ENCODE data around the gene CDC14B.

Gene CDC14B

GRCh38 chr9:96480736-96481135, 138.9 kb downstream of the CDC14B start:
- no peak for DNase-seq

GRCh38 chr9:96478829-96479371, 140.7 kb downstream of the CDC14B start:
- no peak for DNase-seq

- no peak for DNase-seq
These were observed 143.1 kb downstream of the CDC14B start for GRCh38 chr9:96476591-96476990.

- DNase-seq: no peak
These were observed 143.6 kb downstream of the CDC14B start for GRCh38 chr9:96476013-96476412.

- no peak for DNase-seq
These were observed 151.9 kb downstream of the CDC14B start for GRCh38 chr9:96467784-96468183.

GRCh38 chr9:96464426-96464825, 155.2 kb downstream of the CDC14B start:
- no peak for DNase-seq

GRCh38 chr9:96462541-96462940, 157.1 kb downstream of the CDC14B start:
- DNase-seq: no peak

GRCh38 chr9:96461336-96461735, 158.3 kb downstream of the CDC14B start:
- DNase-seq: no peak

GRCh38 chr9:96460882-96461281, 158.8 kb downstream of the CDC14B start:
- no peak for DNase-seq

GRCh38 chr9:96460470-96460869, 159.2 kb downstream of the CDC14B start:
- DNase-seq: no peak

- no peak for DNase-seq
These were observed 160.2 kb downstream of the CDC14B start for GRCh38 chr9:96459268-96460007.

- DNase-seq: no peak
These were observed 161.4 kb downstream of the CDC14B start for GRCh38 chr9:96458226-96458625.

- DNase-seq: no peak
These were observed 162.4 kb downstream of the CDC14B start for GRCh38 chr9:96457266-96457665.

GRCh38 chr9:96453625-96454024, 166.0 kb downstream of the CDC14B start:
- DNase-seq: no peak

GRCh38 chr9:96450613-96451528, 168.8 kb downstream of the CDC14B start:
- peak; percentile 32 for DNase-seq

Measured in activated CD8-positive, alpha-beta memory T cell treated with anti-CD3 and anti-CD28 coated beads, Interleukin-2, amount 50 U/mL, for 4 hours (primary cell).